ENCODE results near the gene CYTH3.

DNA sequence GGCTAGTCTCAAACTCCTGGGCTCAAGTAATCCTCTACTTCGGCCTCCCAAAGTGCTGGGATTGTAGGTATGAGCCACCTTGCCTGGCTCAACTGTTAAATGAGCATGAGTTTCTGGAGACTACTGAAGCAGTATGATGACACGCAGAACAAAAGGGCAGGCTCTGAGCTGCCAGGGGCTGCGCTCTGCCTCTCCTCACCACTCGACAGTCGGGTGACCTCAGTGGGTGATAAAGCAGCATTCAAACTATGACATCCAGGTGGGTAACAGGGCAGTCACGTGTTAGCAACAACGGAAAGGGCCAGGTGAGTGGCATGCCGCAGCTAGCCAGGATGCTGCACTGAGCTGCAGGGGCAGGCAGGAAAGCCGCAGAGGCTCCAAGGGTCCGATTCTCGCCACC is 71.5 kb downstream of the CYTH3 start:
- TF ChIP-seq, protein P1, sequence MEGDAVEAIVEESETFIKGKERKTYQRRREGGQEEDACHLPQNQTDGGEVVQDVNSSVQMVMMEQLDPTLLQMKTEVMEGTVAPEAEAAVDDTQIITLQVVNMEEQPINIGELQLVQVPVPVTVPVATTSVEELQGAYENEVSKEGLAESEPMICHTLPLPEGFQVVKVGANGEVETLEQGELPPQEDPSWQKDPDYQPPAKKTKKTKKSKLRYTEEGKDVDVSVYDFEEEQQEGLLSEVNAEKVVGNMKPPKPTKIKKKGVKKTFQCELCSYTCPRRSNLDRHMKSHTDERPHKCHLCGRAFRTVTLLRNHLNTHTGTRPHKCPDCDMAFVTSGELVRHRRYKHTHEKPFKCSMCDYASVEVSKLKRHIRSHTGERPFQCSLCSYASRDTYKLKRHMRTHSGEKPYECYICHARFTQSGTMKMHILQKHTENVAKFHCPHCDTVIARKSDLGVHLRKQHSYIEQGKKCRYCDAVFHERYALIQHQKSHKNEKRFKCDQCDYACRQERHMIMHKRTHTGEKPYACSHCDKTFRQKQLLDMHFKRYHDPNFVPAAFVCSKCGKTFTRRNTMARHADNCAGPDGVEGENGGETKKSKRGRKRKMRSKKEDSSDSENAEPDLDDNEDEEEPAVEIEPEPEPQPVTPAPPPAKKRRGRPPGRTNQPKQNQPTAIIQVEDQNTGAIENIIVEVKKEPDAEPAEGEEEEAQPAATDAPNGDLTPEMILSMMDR (IDR thresholded peaks at IDR 0.05): no peak
- TF ChIP-seq POLR2A (IDR thresholded peaks at IDR 0.05): no peak
